GM12874 (cell line): ENCODE measurements around the gene OR4N5.

ENCODE experiments used
- TF ChIP-seq, protein P1 (sequence below): IDR thresholded peaks from 2 replicates; pipeline ENCODE4 v1.5.1; 2011; ENCODE audit warnings: low read depth, mild to moderate bottlenecking, control low read depth, low read length, moderate library complexity; ENCODE audit not compliant: insufficient read depth

Gene OR4N5

GRCh38 chr14:20179880-20180279 lies 41.3 kb downstream of the OR4N5 start:
- TF ChIP-seq, protein P1, sequence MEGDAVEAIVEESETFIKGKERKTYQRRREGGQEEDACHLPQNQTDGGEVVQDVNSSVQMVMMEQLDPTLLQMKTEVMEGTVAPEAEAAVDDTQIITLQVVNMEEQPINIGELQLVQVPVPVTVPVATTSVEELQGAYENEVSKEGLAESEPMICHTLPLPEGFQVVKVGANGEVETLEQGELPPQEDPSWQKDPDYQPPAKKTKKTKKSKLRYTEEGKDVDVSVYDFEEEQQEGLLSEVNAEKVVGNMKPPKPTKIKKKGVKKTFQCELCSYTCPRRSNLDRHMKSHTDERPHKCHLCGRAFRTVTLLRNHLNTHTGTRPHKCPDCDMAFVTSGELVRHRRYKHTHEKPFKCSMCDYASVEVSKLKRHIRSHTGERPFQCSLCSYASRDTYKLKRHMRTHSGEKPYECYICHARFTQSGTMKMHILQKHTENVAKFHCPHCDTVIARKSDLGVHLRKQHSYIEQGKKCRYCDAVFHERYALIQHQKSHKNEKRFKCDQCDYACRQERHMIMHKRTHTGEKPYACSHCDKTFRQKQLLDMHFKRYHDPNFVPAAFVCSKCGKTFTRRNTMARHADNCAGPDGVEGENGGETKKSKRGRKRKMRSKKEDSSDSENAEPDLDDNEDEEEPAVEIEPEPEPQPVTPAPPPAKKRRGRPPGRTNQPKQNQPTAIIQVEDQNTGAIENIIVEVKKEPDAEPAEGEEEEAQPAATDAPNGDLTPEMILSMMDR: no peak

DNA sequence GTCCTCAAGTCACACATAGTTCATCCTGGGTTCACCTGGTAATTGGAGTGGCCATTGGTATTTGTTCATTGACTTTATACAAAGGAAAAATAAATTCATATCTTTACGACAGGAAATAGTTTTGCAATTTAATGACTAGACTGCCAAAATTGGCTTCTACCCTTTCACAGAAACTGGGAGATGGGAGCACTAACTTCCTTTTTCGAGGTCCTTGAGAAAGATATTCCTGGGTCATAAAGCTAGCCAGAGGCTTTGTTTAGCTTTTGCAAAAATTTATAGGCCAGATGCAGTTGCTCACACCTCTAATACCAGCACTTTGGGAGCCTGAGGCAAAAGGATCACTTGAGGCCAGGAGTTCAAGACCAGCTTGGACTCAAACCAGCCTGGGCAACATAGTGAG lies 41.9 kb downstream of the OR4N5 start:
- TF ChIP-seq, protein P1: no peak

- TF ChIP-seq, protein P1: no peak
These were observed 45.6 kb downstream of the OR4N5 start for GRCh38 chr14:20184181-20184580.

DNA sequence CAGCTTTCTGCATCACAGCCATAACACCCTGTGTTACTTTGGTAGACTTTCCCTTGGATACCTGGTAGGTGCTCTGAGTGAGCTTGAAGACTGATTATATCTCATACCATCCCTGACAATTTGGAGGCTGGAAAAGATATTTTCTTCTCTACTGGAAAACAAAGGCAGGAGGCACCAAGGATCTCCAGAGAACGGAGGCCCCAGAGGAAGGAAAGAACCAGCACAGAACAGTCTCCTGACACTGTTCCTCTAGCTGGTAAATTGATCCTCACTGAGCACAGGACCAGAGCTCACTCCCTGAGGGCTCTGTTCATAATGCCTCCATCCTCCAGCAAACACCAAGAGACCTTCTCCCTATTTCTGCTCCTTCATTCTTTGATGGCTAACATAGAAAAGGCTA lies 52.0 kb downstream of the OR4N5 start, which contains the start of gene OR11G2:
Gene OR11G2, plus strand, starts transcription at position 301 of the 400 bp plus-strand sequence. CDS start 6,542 bp downstream, outside the sequence.
- TF ChIP-seq, protein P1: no peak

- TF ChIP-seq, protein P1: no peak
These were observed 52.8 kb downstream of the OR4N5 start for GRCh38 chr14:20191396-20191795.

DNA sequence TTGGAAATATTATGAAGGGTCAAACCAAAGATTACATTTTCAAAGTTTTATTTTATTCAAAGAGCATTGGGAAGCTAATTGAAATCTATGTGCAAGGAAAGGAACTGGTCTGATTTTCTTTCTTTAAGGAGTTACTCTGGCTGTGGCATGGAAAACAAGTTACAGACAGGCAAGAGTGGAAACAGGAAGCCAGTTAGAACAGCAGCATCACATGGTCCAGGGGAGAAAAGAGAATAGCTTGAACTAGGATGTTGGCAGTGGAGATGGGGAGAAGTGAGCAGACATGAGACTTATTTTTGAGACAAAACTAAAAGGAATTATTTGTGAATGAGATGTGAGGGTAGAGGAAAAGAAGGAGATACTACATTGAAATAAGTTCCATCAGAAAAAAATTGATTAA lies 55.5 kb downstream of the OR4N5 start:
- TF ChIP-seq, protein P1: no peak
